ENCODE measurements around the gene PNPO. TPM values are rescaled to one million over a fixed set of nuclear protein-coding genes. Genes with fewer than 3 reads are reported as not detected.
A peak's percentile ranks its signal among the peaks of the same experiment; 100 is the strongest.

PNPO gene
- total and polyA plus RNA-seq, 2 of the 13 experiments (the other 11 are each of a cell fraction or from before 2014, with no cell fraction given) = 47.9 to 63.3 TPM

DNA sequence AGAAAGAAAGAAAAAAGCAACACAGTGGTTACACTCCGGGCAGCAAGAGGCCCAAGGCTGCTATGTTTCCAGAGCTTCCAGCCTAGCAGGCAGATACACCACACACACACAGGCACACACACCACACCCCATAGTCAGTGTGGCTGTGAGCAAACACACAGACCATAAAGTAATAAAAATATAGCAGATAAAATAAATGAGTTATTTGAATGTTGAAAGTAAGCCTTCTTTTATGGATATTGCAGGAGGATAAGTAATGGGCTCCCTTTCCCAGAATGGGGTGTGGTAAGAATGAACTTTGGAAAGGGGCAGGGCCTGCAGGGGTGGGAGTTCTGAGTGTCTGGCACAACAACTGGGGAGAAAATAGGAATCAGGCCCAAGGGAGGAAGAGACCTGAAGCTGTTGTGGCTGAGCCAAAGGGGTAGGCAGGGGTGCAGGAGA is 24.7 kb downstream of the PNPO start (continued):
- TF ChIP-seq, protein P1, sequence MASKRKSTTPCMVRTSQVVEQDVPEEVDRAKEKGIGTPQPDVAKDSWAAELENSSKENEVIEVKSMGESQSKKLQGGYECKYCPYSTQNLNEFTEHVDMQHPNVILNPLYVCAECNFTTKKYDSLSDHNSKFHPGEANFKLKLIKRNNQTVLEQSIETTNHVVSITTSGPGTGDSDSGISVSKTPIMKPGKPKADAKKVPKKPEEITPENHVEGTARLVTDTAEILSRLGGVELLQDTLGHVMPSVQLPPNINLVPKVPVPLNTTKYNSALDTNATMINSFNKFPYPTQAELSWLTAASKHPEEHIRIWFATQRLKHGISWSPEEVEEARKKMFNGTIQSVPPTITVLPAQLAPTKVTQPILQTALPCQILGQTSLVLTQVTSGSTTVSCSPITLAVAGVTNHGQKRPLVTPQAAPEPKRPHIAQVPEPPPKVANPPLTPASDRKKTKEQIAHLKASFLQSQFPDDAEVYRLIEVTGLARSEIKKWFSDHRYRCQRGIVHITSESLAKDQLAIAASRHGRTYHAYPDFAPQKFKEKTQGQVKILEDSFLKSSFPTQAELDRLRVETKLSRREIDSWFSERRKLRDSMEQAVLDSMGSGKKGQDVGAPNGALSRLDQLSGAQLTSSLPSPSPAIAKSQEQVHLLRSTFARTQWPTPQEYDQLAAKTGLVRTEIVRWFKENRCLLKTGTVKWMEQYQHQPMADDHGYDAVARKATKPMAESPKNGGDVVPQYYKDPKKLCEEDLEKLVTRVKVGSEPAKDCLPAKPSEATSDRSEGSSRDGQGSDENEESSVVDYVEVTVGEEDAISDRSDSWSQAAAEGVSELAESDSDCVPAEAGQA (IDR thresholded peaks at IDR 0.05; ENCODE audit: low read depth) = no peak
- TF ChIP-seq, protein P1 (CRISPR knock-in tag; IDR thresholded peaks at IDR 0.05; ENCODE audit: borderline replicate concordance) = no peak
- TF ChIP-seq RFX1 (IDR thresholded peaks at IDR 0.05) = no peak
- no peak for TF ChIP-seq ZIK1 (CRISPR knock-in tag; IDR thresholded peaks at IDR 0.05; ENCODE audit: borderline replicate concordance, low read depth)
- TF ChIP-seq, protein P2, sequence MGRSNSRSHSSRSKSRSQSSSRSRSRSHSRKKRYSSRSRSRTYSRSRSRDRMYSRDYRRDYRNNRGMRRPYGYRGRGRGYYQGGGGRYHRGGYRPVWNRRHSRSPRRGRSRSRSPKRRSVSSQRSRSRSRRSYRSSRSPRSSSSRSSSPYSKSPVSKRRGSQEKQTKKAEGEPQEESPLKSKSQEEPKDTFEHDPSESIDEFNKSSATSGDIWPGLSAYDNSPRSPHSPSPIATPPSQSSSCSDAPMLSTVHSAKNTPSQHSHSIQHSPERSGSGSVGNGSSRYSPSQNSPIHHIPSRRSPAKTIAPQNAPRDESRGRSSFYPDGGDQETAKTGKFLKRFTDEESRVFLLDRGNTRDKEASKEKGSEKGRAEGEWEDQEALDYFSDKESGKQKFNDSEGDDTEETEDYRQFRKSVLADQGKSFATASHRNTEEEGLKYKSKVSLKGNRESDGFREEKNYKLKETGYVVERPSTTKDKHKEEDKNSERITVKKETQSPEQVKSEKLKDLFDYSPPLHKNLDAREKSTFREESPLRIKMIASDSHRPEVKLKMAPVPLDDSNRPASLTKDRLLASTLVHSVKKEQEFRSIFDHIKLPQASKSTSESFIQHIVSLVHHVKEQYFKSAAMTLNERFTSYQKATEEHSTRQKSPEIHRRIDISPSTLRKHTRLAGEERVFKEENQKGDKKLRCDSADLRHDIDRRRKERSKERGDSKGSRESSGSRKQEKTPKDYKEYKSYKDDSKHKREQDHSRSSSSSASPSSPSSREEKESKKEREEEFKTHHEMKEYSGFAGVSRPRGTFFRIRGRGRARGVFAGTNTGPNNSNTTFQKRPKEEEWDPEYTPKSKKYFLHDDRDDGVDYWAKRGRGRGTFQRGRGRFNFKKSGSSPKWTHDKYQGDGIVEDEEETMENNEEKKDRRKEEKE (IDR thresholded peaks at IDR 0.05) = no peak
- TF ChIP-seq U2AF2 (IDR thresholded peaks at IDR 0.05; ENCODE audit: low read depth, low read length) = 0 out of 2 replicates have a peak, but pooled peaks have one; percentile 74
- TF ChIP-seq HNF4A (CRISPR knock-in tag; IDR thresholded peaks at IDR 0.05) = peak; percentile 84
- TF ChIP-seq ZSCAN29 (CRISPR knock-in tag; conservative IDR thresholded peaks at IDR 0.05) = no peak
- no peak for TF ChIP-seq ZNF160 (CRISPR knock-in tag; IDR thresholded peaks at IDR 0.05)
- TF ChIP-seq, protein P3, sequence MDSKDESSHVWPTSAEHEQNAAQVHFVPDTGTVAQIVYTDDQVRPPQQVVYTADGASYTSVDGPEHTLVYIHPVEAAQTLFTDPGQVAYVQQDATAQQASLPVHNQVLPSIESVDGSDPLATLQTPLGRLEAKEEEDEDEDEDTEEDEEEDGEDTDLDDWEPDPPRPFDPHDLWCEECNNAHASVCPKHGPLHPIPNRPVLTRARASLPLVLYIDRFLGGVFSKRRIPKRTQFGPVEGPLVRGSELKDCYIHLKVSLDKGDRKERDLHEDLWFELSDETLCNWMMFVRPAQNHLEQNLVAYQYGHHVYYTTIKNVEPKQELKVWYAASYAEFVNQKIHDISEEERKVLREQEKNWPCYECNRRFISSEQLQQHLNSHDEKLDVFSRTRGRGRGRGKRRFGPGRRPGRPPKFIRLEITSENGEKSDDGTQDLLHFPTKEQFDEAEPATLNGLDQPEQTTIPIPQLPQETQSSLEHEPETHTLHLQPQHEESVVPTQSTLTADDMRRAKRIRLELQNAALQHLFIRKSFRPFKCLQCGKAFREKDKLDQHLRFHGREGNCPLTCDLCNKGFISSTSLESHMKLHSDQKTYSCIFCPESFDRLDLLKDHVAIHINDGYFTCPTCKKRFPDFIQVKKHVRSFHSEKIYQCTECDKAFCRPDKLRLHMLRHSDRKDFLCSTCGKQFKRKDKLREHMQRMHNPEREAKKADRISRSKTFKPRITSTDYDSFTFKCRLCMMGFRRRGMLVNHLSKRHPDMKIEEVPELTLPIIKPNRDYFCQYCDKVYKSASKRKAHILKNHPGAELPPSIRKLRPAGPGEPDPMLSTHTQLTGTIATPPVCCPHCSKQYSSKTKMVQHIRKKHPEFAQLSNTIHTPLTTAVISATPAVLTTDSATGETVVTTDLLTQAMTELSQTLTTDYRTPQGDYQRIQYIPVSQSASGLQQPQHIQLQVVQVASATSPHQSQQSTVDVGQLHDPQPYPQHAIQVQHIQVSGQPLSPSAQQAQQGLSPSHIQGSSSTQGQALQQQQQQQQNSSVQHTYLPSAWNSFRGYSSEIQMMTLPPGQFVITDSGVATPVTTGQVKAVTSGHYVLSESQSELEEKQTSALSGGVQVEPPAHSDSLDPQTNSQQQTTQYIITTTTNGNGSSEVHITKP (CRISPR knock-in tag; IDR thresholded peaks at IDR 0.05; ENCODE audit: low read depth) = peak; percentile 47; the same call in 1 of the 2 replicates
- TF ChIP-seq RFXAP (CRISPR knock-in tag; IDR thresholded peaks at IDR 0.05; ENCODE audit: borderline replicate concordance) = peak; percentile 31; the same call in 1 of the 2 replicates
- TF ChIP-seq, protein P4, sequence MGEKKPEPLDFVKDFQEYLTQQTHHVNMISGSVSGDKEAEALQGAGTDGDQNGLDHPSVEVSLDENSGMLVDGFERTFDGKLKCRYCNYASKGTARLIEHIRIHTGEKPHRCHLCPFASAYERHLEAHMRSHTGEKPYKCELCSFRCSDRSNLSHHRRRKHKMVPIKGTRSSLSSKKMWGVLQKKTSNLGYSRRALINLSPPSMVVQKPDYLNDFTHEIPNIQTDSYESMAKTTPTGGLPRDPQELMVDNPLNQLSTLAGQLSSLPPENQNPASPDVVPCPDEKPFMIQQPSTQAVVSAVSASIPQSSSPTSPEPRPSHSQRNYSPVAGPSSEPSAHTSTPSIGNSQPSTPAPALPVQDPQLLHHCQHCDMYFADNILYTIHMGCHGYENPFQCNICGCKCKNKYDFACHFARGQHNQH (CRISPR knock-in tag; IDR thresholded peaks at IDR 0.05) = peak; percentile 17; the same call in 1 of the 2 replicates
- peak; percentile 41 for TF ChIP-seq SALL1 (CRISPR knock-in tag; IDR thresholded peaks at IDR 0.05)
- TF ChIP-seq ELF3 (CRISPR knock-in tag; IDR thresholded peaks at IDR 0.05) = 0 out of 2 replicates have a peak, but pooled peaks have one; percentile 25
- TF ChIP-seq SNAI1 (CRISPR knock-in tag; IDR thresholded peaks at IDR 0.05; ENCODE audit: borderline replicate concordance) = peak; percentile 64; the same call in 1 of the 2 replicates
- 0 out of 2 replicates have a peak, but pooled peaks have one; percentile 24 for TF ChIP-seq ZBTB7B (CRISPR knock-in tag; IDR thresholded peaks at IDR 0.05)
- peak; percentile 67; the same call in 1 of the 2 replicates for TF ChIP-seq SP5 (CRISPR knock-in tag; IDR thresholded peaks at IDR 0.05; ENCODE audit: borderline replicate concordance, low read depth)
